DOHH2 (cell line): ENCODE results near the gene CCSER2.

Experiments
- H3F3A ChIP-seq: fragments of 200-600 bp; sonication (generic), shearing (Covaris generic); 2 replicates; pipeline ENCODE4 v1.6.0; 2016; ENCODE audit warnings: antibody characterized with exemption, mild to moderate bottlenecking; ENCODE audit not compliant: control insufficient read depth, insufficient read depth
- H3K27ac ChIP-seq: fragments of 200-600 bp; sonication (generic); 2 replicates; pipeline ENCODE4 v1.5.1; 2014; ENCODE audit warnings: low read depth, mild to moderate bottlenecking, low read length, moderate library complexity
- H3K27me3 ChIP-seq: fragments of 200-600 bp; sonication (generic); 2 replicates; pipeline ENCODE4 v1.6.1; 2014; ENCODE audit warnings: mild to moderate bottlenecking, low read length, mixed read lengths; ENCODE audit not compliant: control insufficient read depth
- H3K36me3 ChIP-seq: fragments of 200-600 bp; sonication (generic); 2 replicates; pipeline ENCODE4 v1.6.1; 2014; ENCODE audit warnings: mild to moderate bottlenecking, low read length, moderate library complexity, mixed read lengths; ENCODE audit not compliant: control insufficient read depth
- H3K4me1 ChIP-seq: fragments of 200-600 bp; sonication (generic); 2 replicates; pipeline ENCODE4 v1.6.1; 2014; ENCODE audit warnings: mild to moderate bottlenecking, low read length, mixed read lengths; ENCODE audit not compliant: control insufficient read depth
- H3K4me2 ChIP-seq: fragments of 200-600 bp; sonication (generic); 2 replicates; pipeline ENCODE4 v1.6.0; 2014; ENCODE audit warnings: mild to moderate bottlenecking, low read length, moderate library complexity
- H3K4me3 ChIP-seq: fragments of 200-600 bp; sonication (generic); 2 replicates; pipeline ENCODE4 v1.5.1; 2014; ENCODE audit warnings: mild to moderate bottlenecking, low read length, mixed read lengths
- H3K79me2 ChIP-seq: fragments of 200-600 bp; sonication (generic); 2 replicates; pipeline ENCODE4 v1.6.1; 2014; ENCODE audit warnings: mild to moderate bottlenecking, low read length, mixed read lengths; ENCODE audit not compliant: control insufficient read depth
- H3K9me2 ChIP-seq: fragments of 200-600 bp; sonication (generic); replicated peaks from 2 replicates; pipeline ENCODE4 v1.6.1; 2014; ENCODE audit warnings: mild to moderate bottlenecking, low read length, mixed read lengths; ENCODE audit not compliant: control insufficient read depth
- H3K9me3 ChIP-seq: fragments of 200-600 bp; sonication (generic); 2 replicates; pipeline ENCODE4 v1.6.1; 2014; ENCODE audit warnings: antibody characterized with exemption, low read length, mixed read lengths; ENCODE audit not compliant: control insufficient read depth, insufficient read depth
- H4K20me1 ChIP-seq: fragments of 200-600 bp; sonication (generic); 2 replicates; pipeline ENCODE4 v1.6.0; 2014; ENCODE audit warnings: low read depth, mild to moderate bottlenecking, antibody characterized with exemption, low read length, moderate library complexity; ENCODE audit not compliant: control insufficient read depth, insufficient read depth
- EZH2phosphoT487 ChIP-seq: fragments of 200-600 bp; sonication (generic); IDR thresholded peaks from 2 replicates; pipeline ENCODE4 v1.6.1; 2017; ENCODE audit warnings: borderline replicate concordance, mild to moderate bottlenecking, antibody characterized with exemption, low read length, moderate library complexity, mixed read lengths
- TF ChIP-seq, protein P1 (sequence below): fragments of 200-600 bp; sonication (generic); IDR thresholded peaks from one replicate; pipeline ENCODE4 v1.5.1; 2014; ENCODE audit warnings: antibody characterized with exemption, mild to moderate bottlenecking, low read depth, low read length; ENCODE audit not compliant: poor library complexity, severe bottlenecking

CCSER2 gene

DNA sequence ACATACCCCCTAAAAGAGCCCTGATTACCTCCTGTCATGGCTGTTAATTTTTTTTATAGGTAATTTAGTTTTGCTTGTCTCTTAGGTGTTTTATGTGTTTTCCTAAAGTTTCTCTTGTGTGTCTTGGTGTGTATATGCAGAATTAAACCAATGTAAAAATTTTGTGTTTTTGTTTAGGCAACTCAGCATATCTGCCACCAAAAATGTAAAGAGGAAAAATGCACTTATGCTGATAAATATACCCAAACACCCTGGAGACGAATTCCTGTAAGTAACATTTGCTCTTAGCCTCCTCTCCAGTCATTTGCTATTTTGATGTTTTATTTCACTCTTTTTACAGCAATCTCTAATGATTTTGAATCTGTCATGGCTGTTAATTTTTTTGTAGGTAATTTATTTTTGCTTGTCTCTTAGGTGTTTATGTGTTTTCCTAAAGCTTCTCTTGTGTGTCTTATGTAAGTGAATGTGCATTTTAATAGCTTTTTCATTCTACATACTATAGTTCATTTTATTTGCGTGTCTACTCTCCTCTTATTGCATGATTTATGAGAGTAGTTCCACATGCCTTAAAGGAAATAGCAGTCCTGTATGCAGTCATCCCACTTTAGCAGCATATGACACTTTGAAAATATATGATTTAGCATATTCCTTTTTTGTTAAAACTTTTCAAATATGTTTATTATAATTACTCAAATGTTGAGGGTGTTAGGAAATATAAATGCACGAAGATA lies 149.2 kb downstream of the CCSER2 start:
- Histone ChIP-seq H3K27me3 (no peaks in the 10 kb centered on the region), H3K4me3 (no peak overlapping the region), H3K79me2 (no peaks in the 10 kb centered on the region), H3K27ac (no peak overlapping the region), H3K4me2 (no peak overlapping the region), H3K4me1 (no peaks in the 10 kb centered on the region), H3K9me3 (no peaks in the 10 kb centered on the region), H3F3A (no peaks in the 10 kb centered on the region), H4K20me1 (no peaks in the 10 kb centered on the region), H3K36me3 (no peaks in the 10 kb centered on the region), H3K9me2 (no peaks in the 10 kb centered on the region)
- TF ChIP-seq, protein P1, sequence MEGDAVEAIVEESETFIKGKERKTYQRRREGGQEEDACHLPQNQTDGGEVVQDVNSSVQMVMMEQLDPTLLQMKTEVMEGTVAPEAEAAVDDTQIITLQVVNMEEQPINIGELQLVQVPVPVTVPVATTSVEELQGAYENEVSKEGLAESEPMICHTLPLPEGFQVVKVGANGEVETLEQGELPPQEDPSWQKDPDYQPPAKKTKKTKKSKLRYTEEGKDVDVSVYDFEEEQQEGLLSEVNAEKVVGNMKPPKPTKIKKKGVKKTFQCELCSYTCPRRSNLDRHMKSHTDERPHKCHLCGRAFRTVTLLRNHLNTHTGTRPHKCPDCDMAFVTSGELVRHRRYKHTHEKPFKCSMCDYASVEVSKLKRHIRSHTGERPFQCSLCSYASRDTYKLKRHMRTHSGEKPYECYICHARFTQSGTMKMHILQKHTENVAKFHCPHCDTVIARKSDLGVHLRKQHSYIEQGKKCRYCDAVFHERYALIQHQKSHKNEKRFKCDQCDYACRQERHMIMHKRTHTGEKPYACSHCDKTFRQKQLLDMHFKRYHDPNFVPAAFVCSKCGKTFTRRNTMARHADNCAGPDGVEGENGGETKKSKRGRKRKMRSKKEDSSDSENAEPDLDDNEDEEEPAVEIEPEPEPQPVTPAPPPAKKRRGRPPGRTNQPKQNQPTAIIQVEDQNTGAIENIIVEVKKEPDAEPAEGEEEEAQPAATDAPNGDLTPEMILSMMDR: no peak
- TF ChIP-seq EZH2phosphoT487: no peak

DNA sequence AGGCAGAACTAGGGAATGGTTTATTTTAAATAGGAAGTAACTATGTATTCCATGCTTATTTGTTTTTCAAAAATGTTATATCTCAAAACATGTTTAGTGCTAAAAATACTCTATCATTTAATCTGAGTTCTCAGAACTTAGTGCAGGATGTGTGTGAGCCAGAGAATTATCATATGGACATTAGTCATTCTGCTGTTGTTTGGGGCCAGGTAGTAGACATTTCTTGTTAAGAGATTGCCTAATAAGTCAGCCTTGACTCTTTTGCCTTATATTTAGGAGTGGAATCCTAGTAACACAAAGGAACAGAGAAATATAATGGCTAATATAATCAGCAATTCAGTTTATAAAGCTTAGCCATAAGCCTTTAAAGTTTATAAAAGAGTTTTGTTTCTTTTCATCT lies 149.8 kb downstream of the CCSER2 start:
- no peaks in the 10 kb centered on the region for H3K36me3 ChIP-seq
- no peaks in the 10 kb centered on the region for H3K27me3 ChIP-seq
- H3K4me3 ChIP-seq: no peak overlapping the region
- H3K4me1 ChIP-seq: no peaks in the 10 kb centered on the region
- H3K4me2 ChIP-seq: no peak overlapping the region
- TF ChIP-seq, protein P1: no peak
- no peak for TF ChIP-seq EZH2phosphoT487
- no peaks in the 10 kb centered on the region for H3K79me2 ChIP-seq
- no peaks in the 10 kb centered on the region for H3F3A ChIP-seq
- no peaks in the 10 kb centered on the region for H4K20me1 ChIP-seq
- no peak overlapping the region for H3K27ac ChIP-seq
- no peaks in the 10 kb centered on the region for H3K9me2 ChIP-seq
- H3K9me3 ChIP-seq: no peaks in the 10 kb centered on the region

DNA sequence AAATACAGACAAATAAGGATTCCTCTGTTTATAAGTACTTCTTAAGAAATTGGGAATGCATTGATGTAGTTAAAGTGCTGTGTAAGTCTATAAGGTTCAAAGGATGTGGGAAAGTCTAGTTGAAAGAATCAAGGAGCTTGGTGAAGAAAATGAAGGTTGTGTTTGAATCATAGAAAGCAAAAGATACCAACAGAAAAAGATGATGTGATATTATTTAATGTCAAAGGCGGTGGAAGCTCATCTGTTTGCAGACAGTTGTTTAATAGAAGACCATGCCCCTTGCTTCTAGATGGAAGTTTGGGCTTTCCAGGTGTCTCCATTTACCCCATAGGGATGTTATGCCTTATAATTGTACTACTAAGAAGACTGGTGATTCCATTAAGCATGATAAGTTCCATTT lies 150.3 kb downstream of the CCSER2 start:
- Histone ChIP-seq H3K4me1 (no peaks in the 10 kb centered on the region), H3K27ac (no peak overlapping the region), H3K79me2 (no peaks in the 10 kb centered on the region), H3K27me3 (no peaks in the 10 kb centered on the region), H3K4me2 (no peak overlapping the region), H3K9me2 (no peaks in the 10 kb centered on the region), H3F3A (no peaks in the 10 kb centered on the region), H3K4me3 (no peak overlapping the region), H4K20me1 (no peaks in the 10 kb centered on the region), H3K9me3 (no peaks in the 10 kb centered on the region), H3K36me3 (no peaks in the 10 kb centered on the region)
- TF ChIP-seq EZH2phosphoT487: no peak
- TF ChIP-seq, protein P1: no peak
